ENCODE data around the gene GADD45A.
A peak's percentile ranks its signal among the peaks of the same experiment; 100 is the strongest.

DNA sequence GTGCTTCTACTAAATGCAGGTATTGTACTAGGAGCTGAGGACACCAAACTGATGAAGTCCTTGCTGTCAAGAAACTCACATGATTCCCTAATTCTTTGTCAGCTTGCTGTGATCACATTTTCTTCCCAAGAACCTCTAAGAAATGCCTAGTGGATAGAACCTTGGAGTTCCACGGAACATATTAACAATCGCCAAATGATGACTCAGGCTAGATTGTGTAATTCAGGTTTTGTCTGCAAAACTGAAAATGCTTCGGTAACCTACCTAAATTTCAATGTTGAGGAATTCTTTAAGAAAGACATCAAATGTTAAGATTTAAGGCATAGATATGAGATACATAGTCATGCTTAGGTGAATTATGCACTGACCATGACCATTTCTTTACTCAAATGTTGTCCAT, 1.7 kb upstream of the GADD45A start:
- TF ChIP-seq TAF1 (IDR thresholded peaks at IDR 0.05; ENCODE audit: low read depth) (no peak), EP300 (IDR thresholded peaks at IDR 0.05; ENCODE audit: borderline replicate concordance) (no peak), RAD21 (IDR thresholded peaks at IDR 0.05; ENCODE audit: low read depth) (no peak), CREB1 (IDR thresholded peaks at IDR 0.05; ENCODE audit: low read depth) (no peak), FOXM1 (IDR thresholded peaks at IDR 0.05; ENCODE audit: borderline replicate concordance, low read depth) (no peak), CEBPB (IDR thresholded peaks at IDR 0.05) (peak; percentile 92), TCF12 (IDR thresholded peaks at IDR 0.05; ENCODE audit: low read depth) (no peak), EGR1 (IDR thresholded peaks at IDR 0.05) (no peak), ZBTB7A (IDR thresholded peaks at IDR 0.05; ENCODE audit: low read depth) (no peak), YY1 (IDR thresholded peaks at IDR 0.05; ENCODE audit: low read depth) (no peak), TEAD4 (IDR thresholded peaks at IDR 0.05) (no peak)
- TF ChIP-seq, protein P1, sequence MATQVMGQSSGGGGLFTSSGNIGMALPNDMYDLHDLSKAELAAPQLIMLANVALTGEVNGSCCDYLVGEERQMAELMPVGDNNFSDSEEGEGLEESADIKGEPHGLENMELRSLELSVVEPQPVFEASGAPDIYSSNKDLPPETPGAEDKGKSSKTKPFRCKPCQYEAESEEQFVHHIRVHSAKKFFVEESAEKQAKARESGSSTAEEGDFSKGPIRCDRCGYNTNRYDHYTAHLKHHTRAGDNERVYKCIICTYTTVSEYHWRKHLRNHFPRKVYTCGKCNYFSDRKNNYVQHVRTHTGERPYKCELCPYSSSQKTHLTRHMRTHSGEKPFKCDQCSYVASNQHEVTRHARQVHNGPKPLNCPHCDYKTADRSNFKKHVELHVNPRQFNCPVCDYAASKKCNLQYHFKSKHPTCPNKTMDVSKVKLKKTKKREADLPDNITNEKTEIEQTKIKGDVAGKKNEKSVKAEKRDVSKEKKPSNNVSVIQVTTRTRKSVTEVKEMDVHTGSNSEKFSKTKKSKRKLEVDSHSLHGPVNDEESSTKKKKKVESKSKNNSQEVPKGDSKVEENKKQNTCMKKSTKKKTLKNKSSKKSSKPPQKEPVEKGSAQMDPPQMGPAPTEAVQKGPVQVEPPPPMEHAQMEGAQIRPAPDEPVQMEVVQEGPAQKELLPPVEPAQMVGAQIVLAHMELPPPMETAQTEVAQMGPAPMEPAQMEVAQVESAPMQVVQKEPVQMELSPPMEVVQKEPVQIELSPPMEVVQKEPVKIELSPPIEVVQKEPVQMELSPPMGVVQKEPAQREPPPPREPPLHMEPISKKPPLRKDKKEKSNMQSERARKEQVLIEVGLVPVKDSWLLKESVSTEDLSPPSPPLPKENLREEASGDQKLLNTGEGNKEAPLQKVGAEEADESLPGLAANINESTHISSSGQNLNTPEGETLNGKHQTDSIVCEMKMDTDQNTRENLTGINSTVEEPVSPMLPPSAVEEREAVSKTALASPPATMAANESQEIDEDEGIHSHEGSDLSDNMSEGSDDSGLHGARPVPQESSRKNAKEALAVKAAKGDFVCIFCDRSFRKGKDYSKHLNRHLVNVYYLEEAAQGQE (IDR thresholded peaks at IDR 0.05; ENCODE audit: low read depth), result no peak
- TF ChIP-seq, protein P2, sequence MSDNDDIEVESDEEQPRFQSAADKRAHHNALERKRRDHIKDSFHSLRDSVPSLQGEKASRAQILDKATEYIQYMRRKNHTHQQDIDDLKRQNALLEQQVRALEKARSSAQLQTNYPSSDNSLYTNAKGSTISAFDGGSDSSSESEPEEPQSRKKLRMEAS (IDR thresholded peaks at IDR 0.05), result no peak

Data from Ishikawa (cell line).